ENCODE data around the gene FAM89A.

- TF ChIP-seq CTCF (conservative IDR thresholded peaks at IDR 0.05; ENCODE audit: low read depth, low read length) (no peak), EZH2phosphoT487 (IDR thresholded peaks at IDR 0.05; ENCODE audit: borderline replicate concordance, low read length) (no peak)
Measured at GRCh38 chr1:231020816-231021215, 19.2 kb downstream of the FAM89A start.

All from PC-3 (cell line).